ENCODE data around the gene DENND4A.
"Not testable (repeated sequence)": the region's sequence is repeated elsewhere in the genome, so short reads cannot be mapped to it uniquely, and the experiment has no call there.

The DENND4A gene

GRCh38 chr15:65752151-65752700, 39.9 kb downstream of the DENND4A start:
- DNase-seq, result no peak

- no peak for DNase-seq
Observed at GRCh38 chr15:65751431-65751830, 40.7 kb downstream of the DENND4A start.

GRCh38 chr15:65747265-65747664, 44.8 kb downstream of the DENND4A start:
- DNase-seq, result no peak

- DNase-seq, result no peak
Observed at GRCh38 chr15:65743637-65744252, 48.3 kb downstream of the DENND4A start.

GRCh38 chr15:65740148-65740547, 51.9 kb downstream of the DENND4A start:
- no peak for DNase-seq

- DNase-seq, result no peak
Observed at GRCh38 chr15:65738649-65739048, 53.4 kb downstream of the DENND4A start.

- not testable (repeated sequence) for DNase-seq
Observed at GRCh38 chr15:65733599-65733998, 58.5 kb downstream of the DENND4A start.

- DNase-seq, result no peak
Observed at GRCh38 chr15:65732698-65733097, 59.4 kb downstream of the DENND4A start.

GRCh38 chr15:65731926-65732325, 60.2 kb downstream of the DENND4A start:
- no peak for DNase-seq

GRCh38 chr15:65730549-65731172, 61.4 kb downstream of the DENND4A start:
- DNase-seq, result no peak

GRCh38 chr15:65724464-65725215, 67.5 kb downstream of the DENND4A start:
- DNase-seq, result no peak

GRCh38 chr15:65723876-65724275, 68.2 kb downstream of the DENND4A start:
- no peak for DNase-seq

- DNase-seq, result no peak
Observed at GRCh38 chr15:65722191-65722590, 69.9 kb downstream of the DENND4A start.

- DNase-seq, result no peak
Observed at GRCh38 chr15:65712415-65712814, 79.7 kb downstream of the DENND4A start.

- no peak for DNase-seq
Observed at GRCh38 chr15:65695081-65695480, 97.0 kb downstream of the DENND4A start.

- DNase-seq, result no peak
Observed at GRCh38 chr15:65690778-65691177, 101.3 kb downstream of the DENND4A start.

- no peak for DNase-seq
Observed at GRCh38 chr15:65690173-65690572, 101.9 kb downstream of the DENND4A start.

GRCh38 chr15:65688462-65688861, 103.6 kb downstream of the DENND4A start:
- no peak for DNase-seq

GRCh38 chr15:65682404-65682911, 109.6 kb downstream of the DENND4A start:
- DNase-seq, result no peak

GRCh38 chr15:65680544-65680943, 111.5 kb downstream of the DENND4A start:
- no peak for DNase-seq

- DNase-seq, result no peak
Observed at GRCh38 chr15:65676123-65676522, 116.0 kb downstream of the DENND4A start.

- DNase-seq, result no peak
Observed at GRCh38 chr15:65675551-65675950, 116.5 kb downstream of the DENND4A start.

GRCh38 chr15:65666257-65666656, 125.8 kb downstream of the DENND4A start:
- DNase-seq, result no peak

- DNase-seq, result no peak
Observed at GRCh38 chr15:65663521-65663920, 128.6 kb downstream of the DENND4A start.
